AG20443 (cell line): Measurements from ENCODE around the gene MAPKAPK3.

Experiments used
- DNase-seq: peaks from one replicate; pipeline ENCODE4 v3.0.0; 2012; ENCODE audit warnings: low spot score, mixed read lengths

MAPKAPK3 gene

DNA sequence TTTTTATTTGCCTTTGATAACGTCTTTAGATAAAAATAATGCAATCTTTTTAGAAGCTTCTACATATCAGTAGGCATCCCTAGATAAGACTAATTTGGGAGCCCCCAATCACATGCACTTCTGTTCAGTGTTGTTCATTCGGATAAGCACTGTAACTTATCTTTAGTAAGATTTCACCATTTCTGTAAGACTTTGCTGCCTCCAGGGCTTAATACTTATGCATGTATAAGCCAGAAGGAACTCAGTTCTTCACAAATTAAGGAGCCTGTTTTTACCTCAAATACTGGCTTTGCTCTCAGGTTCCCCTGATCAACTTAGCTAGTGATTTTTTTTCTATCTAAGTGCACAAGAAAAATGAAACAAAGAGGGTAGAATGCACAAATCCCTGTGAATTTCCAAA lies 78.1 kb downstream of the MAPKAPK3 start:
- no peak for DNase-seq

DNA sequence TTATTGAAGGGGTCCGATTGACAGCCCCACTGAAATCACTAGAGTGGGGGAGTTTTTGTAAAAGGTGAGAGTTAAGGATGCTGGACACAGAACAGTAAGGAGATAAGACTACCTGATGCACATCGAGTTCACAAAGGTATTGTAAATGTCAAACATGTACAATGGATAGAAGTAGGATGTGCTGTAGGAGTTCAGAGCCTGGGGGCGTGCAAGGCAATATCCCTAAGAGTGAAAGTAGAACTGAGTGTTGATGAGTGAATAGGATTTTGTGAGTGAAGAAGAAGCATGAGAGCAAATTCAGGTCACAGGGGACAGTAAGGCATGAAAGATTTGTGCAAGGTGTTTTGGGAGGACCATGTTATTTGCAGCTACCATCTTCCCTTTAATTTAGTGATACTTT lies 79.3 kb downstream of the MAPKAPK3 start:
- no peak for DNase-seq

DNA sequence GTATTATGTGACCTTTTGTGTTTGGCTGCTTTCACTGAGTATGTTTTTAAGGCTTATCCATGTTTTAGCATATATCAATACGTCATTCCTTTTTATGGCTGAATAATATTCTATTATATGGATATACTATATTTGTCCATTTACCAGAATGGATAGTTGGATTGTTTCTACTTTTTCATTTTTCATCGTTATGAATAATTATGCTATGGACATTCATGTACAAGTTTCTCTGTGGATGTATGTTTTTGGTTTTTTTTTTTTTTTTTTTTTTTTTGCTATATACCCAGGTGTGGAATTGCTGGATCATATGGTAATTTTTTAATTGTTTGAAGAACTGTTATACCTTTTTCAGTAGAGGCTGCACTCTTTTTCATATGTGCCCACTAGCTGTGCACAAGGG lies 81.3 kb downstream of the MAPKAPK3 start:
- DNase-seq: no peak
